HG03432 (cell line): ENCODE results near the gene SLAMF9.
A peak's percentile ranks its signal among the peaks of the same experiment; 100 is the strongest.

Experiments
- ATAC-seq: cut with Tn5 transposase; IDR thresholded peaks from one replicate; pipeline ENCODE4 v1.9.1; 2021; ENCODE audit warnings: mild to moderate bottlenecking, moderate library complexity; ENCODE audit not compliant: unreplicated experiment

The SLAMF9 gene

DNA sequence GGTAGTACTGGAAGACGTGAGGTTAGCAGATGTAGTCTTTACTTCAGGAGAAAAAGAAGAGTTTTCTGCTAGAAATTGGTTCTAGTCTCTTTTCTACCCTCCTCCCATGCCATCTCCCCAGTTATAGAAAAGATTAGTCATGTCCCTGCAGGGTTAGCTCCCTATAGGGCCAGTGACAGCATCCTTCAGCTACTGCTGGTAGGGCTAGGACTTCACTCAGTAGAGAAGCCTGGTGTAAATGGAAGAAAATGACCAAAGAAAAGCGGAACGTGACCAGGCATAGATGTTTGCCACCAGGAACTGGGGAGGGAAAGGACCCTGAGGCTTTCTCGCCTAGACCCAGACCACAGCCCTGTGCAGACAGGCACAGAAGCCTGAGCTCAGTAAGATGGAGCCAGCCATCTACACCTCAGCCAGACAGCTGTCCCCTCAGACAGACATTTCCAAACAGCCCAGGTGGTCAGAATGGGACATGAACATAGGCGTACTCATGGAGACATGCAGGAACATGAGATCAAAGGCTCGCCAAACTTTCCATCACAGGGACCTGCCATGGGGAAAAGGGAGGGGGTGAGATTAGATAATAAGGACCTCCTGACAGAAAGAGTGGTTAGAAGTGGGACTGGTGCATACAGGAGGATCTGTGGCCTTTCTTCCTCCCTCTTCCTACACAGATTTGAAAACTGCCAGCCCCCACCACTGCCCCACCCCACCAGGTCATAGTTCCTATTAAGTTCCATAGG is 23.5 kb upstream of the SLAMF9 start:
- no peak for ATAC-seq

DNA sequence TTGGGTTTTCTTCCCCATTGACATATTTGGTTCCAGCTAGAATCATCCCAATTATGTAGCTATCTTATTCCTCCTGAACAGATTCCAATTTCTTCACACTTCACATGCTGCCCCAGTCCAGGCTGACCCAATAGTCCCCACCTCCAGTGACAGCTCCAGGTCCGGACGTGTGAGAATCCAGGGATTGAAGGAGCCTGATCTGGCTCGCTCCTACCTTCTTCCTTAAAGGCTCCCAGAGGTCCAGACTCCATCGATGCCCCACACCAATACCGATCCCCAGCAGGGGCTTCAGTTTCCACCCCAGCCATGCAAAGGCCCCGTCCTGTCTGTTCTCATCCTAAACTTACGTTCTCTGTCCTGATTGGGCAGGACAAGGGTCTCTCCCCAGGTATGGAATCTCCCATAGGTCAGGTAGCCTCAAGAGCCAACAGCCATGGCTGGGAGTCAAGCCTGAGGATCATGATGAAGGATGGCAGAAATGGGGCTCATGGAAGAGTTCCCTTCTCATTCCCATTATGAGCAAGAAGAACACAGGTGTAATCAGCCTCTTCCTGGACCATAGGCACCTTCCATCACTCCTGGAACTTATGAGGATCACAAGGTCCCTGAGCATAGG is 20.4 kb upstream of the SLAMF9 start:
- no peak for ATAC-seq

DNA sequence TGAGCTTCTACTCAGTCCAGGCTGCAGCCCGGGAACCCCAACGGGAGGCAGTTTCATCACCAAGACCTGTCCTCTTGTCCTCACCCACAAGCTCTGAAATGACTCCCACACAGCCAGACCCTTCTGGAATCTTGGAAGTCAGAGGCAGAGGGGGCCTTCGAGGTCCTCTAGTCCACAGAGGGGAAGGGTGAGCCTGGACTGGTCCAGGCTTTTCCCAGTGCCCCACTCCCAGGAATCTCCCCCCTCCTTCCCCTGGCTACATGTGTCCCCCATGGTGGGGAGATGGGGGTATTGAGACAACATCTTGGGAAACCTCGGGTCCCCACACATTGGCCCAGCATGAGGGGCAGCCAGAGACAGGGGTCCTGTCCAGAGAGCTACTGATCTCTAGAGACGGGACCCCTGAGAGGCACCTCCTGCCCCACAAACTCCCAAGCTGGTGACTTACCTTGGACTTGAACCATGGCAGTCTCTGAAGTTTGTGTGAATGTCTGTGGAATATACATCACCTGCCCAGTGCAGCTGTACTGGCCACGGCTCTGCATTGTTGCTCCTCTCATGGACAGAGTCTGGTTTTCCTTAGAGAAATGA is 19.4 kb upstream of the SLAMF9 start:
- ATAC-seq: no peak

DNA sequence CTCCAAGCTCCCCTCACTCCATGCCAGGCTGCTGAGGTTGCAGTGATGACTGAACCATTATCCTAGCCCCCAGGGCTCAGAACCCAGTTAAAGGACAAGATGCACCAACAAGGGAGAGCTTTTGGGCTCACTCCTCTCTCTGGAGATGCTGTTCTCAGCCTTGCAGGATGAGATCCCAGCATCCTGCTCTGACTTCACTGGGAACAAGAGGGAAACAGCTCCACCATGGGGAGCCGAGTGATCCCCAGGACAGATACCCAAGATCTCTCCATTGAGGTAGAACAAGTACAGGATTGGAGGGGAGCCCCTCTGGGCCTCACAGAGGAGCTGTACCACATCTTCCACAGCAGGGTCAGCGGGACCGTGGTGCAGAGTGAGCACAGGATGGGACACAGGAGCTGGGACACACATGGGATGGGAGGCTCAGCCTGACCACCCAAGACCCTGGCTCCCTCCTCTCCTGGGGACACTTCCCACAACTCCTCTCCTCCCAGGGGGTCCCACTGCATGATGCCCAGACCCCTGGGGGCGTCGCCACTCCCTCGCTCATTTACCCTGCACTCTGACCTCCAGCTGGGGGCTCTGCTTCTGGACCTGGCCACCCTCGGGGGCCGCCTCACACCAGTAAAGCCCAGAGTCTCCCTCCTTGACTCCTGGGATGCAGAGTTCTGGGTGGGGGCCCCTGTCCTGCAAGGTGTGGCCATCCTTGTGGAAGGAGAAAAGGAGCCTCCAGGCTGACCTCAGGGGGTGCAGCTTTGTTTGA is 18.6 kb upstream of the SLAMF9 start:
- ATAC-seq: no peak

DNA sequence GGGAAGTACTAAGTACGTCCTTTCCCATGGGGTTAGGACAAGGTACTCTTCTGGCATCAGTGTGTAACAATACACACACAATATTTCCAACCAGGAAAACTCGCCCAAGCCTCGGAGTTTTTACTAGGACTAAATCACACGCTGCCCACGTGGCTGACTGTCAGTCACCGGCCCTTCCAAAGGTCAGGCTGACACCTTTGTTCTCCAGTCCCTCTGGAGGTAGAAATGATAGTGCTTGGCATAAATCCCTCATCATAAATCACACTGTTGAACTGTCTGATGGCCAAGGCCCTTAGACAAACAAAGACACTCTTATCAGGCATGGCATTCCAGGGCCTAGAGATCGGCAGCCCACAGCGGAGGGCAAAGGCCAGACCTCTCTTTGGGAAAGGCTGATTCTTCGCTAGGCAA is 16.9 kb upstream of the SLAMF9 start:
- no peak for ATAC-seq

DNA sequence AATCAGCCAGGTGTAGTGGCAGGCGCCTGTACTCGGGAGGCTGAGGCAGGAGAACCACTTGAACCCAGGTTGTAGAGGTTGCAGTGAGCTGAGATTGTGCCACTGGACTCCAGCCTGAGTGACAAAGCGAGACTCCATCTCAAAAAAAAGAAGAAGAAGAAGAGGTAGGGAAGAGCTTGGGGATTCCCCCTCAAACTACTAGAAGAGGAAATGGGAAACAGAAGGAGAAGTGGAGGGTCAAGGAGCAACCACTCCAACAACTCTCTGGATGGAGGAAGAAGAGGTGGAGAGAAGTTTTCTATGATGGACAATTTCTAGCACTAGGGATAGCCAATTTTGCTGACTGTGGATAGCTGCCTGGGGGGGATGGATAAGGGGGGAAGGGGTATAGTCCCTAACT is 14.9 kb upstream of the SLAMF9 start:
- no peak for ATAC-seq

DNA sequence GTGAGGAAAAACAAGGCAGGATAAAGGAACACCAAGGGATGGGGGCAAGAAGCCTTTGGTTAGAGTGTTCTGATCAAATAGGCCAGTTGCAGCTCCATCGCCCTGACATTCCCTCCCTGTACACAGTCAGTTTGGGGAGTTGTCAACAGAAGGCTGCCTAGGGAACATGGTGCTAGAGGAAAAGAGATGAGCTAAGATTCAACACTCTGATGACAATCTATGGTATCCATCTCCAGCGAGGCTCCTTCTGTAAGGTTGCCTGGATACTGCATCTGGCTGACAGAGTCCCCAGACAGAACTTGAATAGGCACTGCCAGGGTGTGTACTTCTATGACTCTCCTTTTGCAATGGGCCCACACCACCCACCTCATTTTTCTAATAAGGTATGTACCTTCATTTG is 11.2 kb upstream of the SLAMF9 start:
- no peak for ATAC-seq

DNA sequence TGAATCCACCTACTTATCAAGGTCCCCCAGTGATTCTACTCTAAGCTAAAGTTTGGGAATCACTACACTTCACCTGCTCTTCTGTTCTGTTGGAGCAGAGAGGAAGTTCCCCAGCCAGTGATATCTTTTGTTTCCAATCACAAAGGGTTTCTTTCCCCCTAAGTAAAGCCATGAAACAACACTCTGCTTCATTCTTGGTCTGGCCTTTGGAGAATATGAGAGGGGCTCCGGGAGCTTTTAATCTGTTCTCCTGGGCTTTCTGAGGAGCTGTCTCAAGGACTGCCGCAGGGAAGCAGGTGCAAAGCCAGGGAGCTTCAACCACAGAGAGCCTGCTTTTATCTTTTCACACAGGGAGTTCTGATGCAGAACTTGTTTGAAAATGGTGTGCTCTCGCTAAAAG is 10.1 kb upstream of the SLAMF9 start:
- ATAC-seq: no peak

DNA sequence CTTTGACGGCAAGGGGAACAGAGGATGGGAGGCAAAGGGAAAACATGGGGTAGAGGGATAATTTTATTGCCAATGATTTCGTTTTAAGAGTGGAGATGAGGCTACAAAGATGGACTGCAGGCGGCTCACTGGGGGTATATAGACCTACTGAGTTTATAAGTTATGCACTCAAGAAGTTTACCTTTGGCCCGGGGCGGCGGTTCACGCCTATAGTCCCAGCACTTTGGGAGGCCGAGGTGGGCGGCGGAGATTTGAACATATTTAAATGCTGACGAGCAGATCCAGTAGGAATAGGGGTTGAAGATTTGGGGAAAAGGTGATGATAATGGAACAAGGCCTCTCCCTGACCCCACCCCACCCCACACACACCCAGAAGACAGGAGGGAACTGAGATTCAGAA is 8.1 kb upstream of the SLAMF9 start:
- ATAC-seq: no peak

DNA sequence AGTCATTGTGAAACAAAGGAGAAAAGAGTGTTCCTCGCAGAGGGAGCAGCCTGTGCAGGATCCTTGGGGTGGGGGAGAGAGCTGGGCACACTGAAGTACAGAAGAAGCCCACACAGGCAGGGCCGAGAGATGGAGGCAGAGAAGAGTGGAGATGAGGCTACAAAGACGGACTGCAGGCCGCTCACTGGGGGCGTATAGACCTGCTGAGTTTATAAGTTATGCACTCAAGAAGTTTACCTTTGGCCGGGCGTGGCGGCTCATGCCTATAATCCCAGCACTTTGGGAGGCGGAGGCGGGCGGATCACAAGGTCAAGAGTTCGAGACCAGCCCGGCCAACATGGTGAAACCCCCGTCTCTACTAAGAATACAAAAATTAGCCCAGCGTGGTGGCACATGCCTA is 7.6 kb upstream of the SLAMF9 start:
- ATAC-seq: no peak

DNA sequence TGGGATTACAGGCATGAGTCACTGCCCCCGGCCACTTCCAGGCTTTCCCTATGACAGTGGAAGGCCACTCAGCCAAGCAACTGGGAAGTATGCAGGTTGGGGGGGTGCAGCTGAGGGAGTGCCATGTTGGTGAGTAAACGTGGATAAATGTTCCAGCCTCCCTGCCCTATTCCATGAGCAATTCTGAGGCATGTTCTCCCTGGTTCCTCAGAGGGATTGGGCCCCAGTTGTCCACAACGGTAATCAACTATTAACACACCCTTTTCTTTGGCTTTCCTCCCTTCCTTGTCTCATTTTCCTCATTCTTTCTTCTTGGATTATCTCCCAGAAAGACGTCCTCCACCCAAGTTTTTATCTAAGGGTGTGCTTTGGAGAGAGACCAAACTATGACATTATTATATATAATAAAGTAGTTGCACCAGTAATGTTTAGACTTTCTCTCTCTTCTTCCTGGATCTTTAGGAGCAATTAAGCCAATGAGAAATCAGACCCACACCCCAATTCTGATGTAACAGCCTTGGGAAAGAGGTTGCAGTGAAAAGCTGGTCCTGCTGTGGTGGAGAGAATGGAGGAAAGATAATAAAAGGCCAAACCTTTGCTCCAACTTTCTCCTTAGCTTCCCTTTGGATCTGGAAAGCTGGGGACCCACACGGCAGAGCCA is 6.8 kb upstream of the SLAMF9 start:
- ATAC-seq: no peak

DNA sequence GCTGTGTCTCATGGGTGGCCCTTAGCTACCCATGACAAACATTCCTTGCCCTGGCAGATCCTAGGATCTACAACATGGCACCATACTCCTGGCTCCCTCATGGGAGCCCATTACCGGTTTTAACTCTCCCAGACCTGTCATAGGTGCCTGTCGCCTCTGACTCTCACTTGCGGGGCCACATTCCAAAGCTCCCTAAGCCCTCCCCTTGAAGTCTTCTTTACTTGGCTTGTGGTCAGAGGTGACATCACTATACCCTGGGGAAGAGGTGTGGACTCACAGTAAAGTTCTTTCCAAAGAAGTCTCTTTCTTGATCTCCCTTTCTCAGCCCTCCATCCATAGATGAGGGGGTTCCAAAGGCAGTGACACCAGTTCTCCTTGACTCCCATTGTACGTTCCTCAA is 5.4 kb upstream of the SLAMF9 start:
- ATAC-seq: peak; percentile 21

DNA sequence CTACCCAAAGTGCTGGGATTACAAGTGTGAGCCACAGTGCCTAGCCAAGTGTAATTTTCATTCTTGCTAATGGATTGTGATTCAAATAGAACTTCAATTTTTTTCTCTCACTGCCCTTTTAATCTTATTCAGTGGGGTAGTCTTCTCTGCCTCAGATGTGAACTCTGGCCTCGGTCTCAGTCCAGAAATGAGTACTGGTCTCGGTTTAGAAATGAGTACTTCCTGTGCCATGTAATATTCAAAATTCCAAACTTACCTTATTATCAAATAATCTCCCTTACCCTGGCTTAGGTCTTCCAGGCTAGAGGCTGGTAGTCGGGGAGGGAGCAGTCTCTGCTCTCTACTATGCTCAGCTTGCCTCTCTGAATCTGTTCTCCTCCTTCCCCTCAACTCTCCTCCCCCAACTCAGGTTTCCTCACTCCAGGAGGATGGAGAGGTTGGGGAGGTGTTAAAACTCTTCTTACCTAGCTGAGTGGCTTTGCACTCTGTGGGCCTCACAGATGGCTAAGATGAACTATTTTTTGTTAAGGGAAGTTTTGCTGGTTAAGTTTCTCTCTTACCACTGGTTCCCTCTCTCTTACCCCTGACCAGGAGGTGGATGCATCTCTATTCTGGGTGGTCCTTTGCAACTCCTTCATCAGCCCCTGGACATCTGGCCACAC is 4.8 kb upstream of the SLAMF9 start:
- ATAC-seq: peak; percentile 73

DNA sequence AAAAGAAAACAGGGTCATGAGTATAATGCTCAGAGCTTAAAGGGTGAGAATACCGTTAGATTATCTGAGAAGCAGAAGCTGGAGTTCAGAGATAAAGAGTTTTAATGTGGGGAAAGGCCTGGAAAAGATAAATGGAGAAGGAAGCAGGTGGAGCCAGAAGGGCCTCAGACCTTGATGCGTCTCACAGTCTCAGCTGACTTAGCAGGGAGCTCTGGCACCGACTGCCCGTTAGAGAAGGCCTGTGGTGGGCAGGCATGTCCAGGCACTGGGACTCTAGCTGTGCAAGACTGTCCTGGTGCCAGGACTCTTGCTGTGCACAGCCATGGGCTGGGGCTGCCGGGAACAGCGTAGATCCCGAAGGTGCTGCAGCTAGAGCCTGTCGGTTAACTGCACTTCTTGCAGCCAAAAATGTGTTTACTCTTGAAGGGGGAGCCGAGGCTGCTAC is 3.8 kb upstream of the SLAMF9 start:
- ATAC-seq: no peak

DNA sequence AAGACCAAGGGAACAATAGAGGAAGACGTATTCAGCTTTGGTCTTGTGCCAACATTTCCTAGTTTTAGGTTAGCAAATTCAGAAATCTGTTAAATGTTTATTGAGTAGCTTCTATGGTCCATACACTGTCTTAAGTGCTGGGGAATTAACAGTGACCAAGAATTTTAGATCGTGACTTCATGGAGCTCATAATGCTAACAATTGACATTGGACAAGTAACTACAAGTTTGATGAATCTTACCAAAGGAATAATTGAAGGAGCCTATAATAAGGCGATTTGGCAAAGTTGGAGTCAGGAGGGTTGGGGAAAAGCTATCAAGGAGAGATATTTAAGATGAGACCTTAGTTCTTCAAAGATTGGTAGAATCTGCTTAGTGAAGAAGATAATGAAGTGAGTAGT is 1.4 kb upstream of the SLAMF9 start:
- ATAC-seq: no peak

DNA sequence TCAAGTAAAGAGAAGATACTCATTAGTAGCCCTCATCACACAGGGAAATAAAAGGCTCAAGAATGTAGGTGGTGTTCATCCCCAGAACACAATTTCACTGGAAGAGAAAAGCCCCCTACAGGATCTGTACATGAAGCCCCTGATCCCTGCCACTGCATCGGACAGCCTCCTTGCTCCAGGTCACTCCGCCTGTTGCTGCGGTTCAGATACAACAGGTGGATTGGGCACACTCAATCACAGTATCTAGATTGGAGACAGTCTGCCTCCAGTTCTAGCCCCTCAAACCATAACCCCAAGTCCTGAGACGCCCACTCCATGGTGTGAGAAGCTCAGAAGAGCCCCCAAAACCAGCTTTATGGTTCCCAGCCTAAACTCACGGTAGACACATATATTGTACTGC is 1.1 kb downstream of the SLAMF9 start:
- ATAC-seq: no peak

DNA sequence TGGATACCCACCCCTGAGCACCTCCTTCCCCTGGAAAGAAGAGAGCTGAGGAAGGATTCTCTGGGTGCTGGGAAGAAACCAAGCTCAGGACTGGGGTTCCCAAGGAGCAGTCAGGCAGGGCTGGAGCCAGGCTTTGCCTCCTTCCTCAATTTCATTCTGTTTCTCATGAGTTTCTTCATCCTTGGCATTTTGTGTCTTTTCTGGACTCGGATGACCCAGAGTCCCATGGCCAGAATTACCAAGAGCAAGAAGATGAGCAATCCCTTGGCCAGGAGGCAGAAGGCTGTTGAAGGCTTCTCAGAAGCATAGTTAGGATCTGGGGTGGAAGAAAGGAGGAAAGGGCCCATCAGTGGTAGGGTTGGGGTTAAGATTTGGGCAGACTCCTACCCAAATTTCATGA is 2.5 kb downstream of the SLAMF9 start:
- no peak for ATAC-seq

DNA sequence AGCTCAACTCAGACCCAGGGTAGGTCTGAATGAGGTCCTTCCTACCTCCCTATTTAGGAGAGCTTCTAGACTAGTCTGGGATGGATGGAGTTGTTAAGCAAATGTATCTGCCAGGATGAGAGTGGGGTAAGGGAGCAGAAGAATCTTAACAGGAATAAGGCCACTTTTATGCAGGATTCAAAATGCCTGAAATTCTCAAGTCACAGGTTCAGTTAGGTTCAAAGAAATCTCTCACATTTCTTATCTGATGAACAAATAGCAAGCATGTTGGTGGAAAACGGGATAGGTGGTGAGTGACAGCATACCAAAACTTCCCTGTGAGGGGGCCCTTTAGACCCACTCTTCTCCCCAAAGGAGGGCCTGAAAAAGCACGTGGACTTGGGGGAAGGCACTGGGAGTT is 3.0 kb downstream of the SLAMF9 start:
- no peak for ATAC-seq

DNA sequence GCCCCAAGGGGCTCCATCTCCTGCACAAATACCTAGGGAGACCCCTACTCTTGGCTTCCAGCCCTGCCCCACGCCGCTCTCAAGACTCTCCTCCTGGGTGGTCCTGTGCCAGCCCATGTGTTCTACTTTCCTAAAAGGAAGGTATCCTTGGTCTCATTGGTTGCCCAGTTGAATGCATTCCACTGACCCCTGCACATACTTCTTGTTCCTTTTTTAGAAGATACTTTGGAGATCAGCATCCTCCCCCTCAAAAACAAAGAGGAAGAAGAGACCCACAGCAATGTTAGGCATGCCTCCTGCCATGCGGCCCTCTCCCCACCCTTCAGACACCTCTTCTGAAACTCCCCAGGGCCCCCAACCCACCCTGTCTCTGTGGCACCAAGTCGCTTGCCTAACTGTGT is 4.1 kb downstream of the SLAMF9 start:
- ATAC-seq: no peak

DNA sequence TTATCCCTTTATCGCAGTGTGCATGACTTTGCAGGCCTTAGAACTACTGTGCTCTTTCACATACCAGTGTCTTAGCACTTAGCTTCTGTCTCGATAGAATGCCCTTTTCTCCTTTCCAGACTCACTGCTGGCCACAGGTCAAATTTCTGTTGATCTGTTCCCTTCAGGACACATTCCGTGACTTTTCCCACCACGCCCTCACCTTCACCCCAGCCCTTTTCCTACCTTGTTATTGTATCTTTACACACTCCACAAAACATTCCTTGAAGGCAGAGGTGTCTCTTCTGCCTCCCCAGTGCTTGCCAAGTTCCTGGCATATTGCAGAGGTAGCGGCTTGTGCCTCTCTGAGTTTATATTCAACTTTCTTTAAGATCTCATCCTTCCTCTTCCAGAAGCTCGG is 4.9 kb downstream of the SLAMF9 start:
- no peak for ATAC-seq

DNA sequence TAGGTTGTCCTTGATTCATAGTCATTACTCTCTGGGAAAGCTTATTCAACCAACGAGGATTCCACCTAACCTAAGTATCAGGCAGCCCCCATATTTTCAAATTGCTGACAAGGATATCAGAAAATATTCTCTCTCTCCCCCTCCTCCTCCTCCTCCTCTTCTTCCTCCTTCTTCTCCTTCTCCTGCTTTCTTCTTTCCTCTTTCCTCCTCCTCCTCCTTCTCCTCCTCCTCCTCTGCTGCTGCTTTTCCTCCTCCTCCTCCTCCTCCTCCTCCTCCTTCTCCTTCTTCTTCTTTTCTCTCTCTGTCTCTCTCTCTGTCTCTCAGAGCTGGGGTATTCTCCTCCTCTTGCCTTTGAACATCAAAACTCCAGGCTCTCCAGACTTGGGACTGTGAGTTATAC is 6.1 kb downstream of the SLAMF9 start:
- no peak for ATAC-seq
